Mononuclear cell (primary cell): ENCODE measurements around the gene HIP1. TPM values are rescaled to one million over a fixed set of nuclear protein-coding genes. Genes with fewer than 3 reads are reported as not detected.

Experiments
- H3K27me3 ChIP-seq: 2 replicates; pipeline ENCODE4 v1.6.0; 2011; ENCODE audit warnings: low read length, control low read depth; ENCODE audit not compliant: insufficient read depth
- H3K4me1 ChIP-seq: 2 replicates; pipeline ENCODE4 v1.5.1; 2011; ENCODE audit warnings: mild to moderate bottlenecking, low read length, control low read depth; ENCODE audit not compliant: insufficient read depth
- H3K4me3 ChIP-seq: 2 replicates; pipeline ENCODE4 v1.5.1; 2011; ENCODE audit warnings: mild to moderate bottlenecking, low read length, moderate library complexity
- H3K9me3 ChIP-seq: 2 replicates; pipeline ENCODE4 v1.5.1; 2011; ENCODE audit warnings: low read depth, mild to moderate bottlenecking, control low read depth, low read length
- total RNA-seq: library from RNA; depleted of rRNA; stranded (reverse); fragments of >200 nt; gene quantifications from one replicate; pipeline ENCODE4 v1.2.3, GENCODE V29; 2012

The HIP1 gene
- total RNA-seq, 1 donor: 4.2 TPM

DNA sequence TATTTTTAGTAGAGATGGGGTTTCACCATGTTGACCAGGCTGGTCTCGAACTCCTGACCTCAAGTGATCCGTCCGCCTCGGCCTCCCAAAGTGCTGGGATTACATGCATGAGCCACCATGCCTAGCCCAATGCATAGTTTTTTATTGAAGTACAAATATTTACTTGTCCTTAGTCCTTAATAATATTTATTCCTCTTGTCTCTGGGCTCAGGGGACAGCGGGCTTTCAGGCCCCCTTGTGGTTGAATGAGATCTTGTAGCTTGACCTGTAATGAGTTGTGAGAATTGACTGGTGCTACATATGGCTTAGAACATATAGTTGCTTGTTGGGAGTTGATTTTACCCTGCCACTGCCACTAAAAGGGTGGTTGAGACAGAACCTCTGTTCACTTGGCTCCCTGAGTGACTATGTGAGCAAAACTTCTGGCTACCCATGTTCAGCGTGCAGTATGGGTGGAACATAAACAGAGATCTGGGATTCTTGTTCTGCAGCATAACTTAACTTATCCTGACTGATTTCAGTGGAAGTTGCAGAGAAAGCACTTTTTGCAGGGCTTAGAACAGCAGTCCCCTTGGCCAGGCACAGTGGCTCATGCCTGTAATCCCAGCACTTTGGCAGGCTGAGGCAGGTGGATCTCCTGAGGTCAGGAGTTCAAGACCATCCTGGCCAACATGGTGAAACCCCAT lies 18.4 kb upstream of the HIP1 start:
- Histone ChIP-seq H3K4me3 (no peak overlapping the region), H3K9me3 (no peaks in the 10 kb centered on the region), H3K4me1 (peaks cover 4% of the 10 kb centered on the region), H3K27me3 (no peaks in the 10 kb centered on the region)

DNA sequence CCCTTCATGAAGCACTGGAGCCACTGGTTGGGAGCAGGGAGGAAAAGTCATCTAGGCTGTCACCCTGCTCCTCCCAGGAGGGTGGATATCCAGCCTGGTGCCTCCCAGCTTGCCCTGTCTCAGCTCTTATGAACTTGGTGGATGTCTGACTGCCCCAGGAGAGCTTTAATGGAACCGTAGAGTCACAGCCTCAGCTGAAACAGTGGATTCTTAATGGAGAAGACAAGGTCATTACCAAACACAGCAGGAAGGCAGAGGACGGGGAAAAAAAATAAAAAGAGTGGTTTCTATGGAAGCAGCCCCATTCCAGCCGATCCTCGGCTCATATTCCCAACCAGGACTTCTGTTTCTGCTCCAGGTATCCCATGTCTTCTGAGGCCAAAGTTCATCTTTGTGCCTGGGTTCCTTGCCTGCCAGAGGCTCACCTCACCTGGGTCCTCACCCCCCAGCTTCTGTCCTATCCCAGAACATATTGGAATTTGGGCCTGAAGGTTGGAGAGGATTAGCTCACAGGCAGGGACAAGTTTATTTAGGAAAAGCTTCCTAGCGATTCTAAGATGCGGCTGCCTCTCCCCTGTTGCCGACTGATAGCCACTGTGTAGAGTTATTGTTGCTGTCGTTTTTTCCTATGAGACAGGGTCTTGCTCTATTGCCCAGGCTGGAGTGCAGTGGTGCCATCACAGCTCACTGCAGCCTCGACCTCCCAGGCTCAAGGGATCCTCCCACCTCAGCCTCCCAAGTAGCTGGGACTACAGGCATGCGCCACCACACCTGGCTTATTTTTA lies 17.7 kb upstream of the HIP1 start:
- Histone ChIP-seq H3K9me3 (no peaks in the 10 kb centered on the region), H3K27me3 (no peaks in the 10 kb centered on the region), H3K4me1 (no peaks in the 10 kb centered on the region), H3K4me3 (no peak overlapping the region)

DNA sequence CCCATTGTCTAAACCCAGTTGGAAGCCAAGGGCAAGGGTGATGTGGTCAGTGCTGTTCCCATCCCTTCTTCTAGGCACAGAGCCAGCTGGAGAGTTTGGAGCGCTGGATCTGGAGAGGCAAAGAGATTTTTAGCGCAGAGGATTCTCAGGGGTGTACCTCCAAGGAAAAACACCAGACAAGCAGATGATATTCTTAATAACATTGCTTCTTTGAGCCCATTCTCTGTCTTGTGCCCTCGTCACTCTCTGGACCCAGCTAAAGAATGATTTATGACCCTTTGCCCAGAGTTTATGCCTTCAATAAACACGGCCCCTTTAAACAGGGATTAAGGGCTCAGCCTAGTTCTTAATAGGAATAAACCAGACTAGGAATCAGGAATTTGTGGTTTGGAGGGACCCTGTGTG lies 4.7 kb upstream of the HIP1 start:
- Histone ChIP-seq H3K9me3 (no peaks in the 10 kb centered on the region), H3K4me1 (peaks cover 30% of the 10 kb centered on the region), H3K4me3 (no peak overlapping the region), H3K27me3 (no peaks in the 10 kb centered on the region)

DNA sequence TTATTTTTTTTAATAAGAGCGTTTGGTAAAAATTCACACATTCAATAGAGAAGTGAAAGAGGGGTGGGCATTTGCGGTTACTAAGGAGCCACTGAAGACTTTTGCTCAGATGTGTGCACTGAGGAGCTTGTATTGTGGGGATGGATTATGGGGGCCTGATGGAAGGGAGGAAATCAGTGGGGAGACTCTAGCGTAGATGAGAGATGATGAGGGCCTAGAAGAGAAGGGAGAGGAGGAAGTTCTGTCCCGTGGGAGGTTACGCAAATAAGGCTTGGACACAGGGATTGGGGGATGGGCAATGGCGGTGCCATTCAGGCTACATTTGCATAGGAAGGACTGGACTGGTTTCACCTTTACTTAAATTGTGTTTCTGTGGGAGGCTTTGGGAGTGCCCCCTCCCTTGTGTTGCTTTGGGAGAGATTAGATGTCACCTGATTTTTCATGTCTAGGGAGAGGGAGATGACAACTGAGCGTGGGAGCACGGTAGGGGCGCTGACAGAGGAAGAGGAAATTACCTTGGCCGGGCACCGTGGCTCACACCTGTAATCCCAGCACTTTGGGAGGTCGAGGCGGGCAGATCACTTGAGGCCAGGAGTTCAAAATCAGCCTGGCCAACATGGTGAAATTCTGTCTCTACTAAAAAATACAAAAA lies 2.2 kb upstream of the HIP1 start:
- Histone ChIP-seq H3K4me1 (peaks cover 40% of the 10 kb centered on the region), H3K4me3 (no peak overlapping the region), H3K9me3 (no peaks in the 10 kb centered on the region), H3K27me3 (no peaks in the 10 kb centered on the region)

DNA sequence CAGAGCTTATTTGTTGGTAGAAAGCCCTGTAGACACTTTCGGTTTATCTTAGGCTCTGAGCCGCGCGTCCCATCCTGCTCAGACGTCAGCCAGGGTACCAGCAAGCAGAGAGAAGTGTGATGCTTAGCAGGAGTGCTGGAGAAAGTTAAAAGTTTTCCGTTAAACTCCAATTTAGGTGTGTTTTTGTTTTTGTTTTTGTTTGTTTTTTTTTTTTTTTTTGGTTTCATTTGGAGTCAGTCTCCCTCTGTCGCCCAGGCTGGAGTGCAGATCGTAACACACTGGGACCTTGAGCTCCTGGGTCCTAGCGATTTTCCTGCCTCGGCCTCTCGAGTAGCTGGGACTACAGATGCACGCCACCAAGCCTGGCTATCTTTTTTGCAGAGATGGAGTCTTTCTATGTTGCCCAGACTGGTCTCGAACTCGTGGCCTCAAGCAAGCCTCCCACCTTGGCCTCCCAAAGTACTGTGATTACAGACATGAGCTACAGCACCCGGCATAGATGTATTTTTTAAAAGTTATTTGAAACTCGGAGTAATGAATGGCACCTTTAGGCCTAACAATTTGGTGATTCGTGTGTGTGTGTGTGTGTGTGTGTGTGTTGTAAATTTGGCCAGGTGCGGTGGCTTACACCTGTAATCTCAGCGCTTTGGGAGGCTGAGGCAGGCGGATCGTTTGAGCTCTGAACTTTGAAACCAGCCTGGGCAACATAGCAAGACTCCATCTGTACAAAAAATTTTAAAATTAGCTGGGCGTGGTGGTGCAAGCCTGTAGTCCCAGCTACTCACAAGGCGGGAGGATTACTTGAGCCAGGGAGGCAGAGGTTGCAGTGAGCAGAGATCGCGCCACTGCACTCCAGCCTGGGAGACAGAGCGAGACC lies 1.3 kb upstream of the HIP1 start:
- Histone ChIP-seq H3K4me3 (peak overlapping the region; percentile 80), H3K4me1 (peaks cover 40% of the 10 kb centered on the region), H3K9me3 (no peaks in the 10 kb centered on the region), H3K27me3 (no peaks in the 10 kb centered on the region)

DNA sequence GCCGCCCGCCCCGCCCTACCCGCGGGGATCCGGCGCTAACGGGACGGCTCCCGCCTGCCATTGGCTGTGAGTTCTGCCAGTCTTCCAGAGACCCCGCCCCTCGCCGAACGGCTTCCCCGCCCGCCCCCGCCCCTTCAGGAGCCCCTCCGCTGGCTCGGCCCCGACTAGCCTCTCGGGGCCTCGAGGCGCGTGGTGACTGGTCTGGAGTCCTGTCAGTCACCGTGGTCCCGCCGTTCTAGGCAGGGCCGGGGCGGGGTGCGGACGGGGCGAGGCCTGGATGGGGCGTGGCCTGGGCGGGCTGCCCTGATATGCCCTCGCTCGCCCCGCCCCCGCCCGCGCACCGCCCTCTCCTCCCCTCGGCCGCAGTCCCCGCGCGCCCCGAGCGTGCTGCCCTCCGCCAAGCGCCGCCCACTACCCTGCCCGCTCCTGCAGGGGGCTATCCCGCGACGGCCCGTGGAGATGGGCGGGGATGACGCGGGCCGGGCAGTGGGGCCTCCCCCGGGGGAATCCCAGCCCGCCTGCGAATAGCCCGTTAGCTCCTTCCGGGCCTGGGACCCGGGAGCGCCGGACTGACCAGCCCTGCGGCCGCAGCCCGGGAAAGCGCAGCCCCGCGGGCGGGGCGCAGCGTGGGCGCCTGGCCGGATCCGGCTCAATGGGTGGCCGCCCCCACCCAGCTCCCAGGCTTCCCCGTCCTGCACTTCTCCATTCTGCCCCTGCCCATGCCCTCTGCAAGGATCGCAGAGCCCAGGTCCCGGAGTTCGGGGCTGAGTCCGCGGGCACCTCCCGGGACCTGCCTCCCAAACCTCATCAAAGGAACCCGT lies 444 bp upstream of the HIP1 start:
- Histone ChIP-seq H3K27me3 (no peaks in the 10 kb centered on the region), H3K9me3 (no peaks in the 10 kb centered on the region), H3K4me1 (peaks cover 40% of the 10 kb centered on the region), H3K4me3 (peak overlapping the region; percentile 80)

DNA sequence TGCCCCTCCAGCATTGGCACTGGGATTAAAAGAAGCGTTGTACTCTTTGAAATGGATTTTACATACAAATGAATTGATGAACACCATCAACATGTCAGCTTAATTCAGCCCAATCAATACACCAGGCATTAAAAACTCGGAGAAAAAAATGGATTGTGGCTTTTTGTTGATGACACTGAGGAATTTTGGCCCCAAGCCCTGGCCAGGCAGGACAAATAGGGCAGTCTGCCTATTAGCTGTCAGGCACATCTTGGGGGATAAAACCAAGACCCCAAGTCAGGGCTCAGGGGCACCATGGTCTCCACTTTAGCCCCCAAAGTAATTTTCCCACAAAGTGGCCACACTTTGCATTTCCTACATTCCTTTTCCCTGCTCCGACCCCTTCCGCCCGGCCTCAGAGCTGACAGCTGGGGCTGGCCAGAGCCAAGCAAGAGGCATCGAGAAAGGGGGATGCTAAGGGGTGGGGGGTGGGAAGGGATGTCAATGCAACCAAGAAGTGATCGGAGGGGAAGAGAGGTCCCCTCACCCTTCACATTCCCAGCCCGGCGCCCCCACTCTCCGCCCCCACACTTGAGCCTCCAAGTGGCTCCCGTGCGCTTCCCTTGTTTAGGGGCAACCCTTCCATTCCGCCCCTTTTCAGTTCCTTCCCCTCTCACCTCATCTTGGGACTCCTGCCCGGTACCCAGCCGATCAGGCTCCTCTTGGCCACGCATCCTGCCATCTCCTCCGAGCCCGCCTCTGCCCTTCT lies 711 bp downstream of the HIP1 start:
- Histone ChIP-seq H3K27me3 (no peaks in the 10 kb centered on the region), H3K4me1 (peaks cover 40% of the 10 kb centered on the region), H3K9me3 (no peaks in the 10 kb centered on the region), H3K4me3 (peak overlapping the region; percentile 79)

DNA sequence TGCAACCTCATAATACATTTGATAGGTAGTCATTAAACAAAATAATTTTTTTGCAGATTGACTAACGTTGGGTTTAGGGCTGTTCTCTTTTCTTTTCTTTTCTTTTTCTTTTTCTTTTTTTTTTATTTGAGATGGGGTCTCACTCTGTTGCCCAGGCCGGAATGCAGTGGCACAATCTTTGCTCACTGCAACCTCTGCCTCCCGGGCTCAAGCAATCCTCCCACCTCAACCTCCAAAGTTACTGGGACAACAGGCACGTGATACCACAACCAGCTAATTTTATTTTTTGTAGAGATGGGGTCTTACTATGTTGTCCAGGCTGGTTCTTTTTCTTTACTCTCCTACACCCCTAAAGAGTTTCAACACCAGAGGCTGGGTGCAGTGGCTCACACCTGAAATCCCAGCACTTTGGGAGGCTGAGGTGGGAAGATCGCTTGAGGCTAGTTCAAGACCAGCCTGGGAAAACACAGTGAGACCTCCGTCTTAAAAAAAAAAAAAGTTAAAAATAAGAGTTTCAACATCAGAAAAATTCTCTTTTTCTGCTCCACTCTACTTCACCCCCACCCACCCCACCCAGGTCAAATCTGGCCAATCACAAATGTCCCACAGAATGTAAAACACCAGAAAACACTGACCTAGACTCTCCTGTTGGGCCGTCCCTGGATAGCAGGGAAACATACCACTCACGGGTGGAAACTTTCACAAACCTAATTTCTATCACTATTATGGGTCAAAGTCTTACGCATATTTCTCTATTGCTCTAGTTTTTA lies 3.0 kb downstream of the HIP1 start:
- no peak overlapping the region for H3K4me3 ChIP-seq
- no peaks in the 10 kb centered on the region for H3K27me3 ChIP-seq
- H3K4me1 ChIP-seq: peaks cover 25% of the 10 kb centered on the region

DNA sequence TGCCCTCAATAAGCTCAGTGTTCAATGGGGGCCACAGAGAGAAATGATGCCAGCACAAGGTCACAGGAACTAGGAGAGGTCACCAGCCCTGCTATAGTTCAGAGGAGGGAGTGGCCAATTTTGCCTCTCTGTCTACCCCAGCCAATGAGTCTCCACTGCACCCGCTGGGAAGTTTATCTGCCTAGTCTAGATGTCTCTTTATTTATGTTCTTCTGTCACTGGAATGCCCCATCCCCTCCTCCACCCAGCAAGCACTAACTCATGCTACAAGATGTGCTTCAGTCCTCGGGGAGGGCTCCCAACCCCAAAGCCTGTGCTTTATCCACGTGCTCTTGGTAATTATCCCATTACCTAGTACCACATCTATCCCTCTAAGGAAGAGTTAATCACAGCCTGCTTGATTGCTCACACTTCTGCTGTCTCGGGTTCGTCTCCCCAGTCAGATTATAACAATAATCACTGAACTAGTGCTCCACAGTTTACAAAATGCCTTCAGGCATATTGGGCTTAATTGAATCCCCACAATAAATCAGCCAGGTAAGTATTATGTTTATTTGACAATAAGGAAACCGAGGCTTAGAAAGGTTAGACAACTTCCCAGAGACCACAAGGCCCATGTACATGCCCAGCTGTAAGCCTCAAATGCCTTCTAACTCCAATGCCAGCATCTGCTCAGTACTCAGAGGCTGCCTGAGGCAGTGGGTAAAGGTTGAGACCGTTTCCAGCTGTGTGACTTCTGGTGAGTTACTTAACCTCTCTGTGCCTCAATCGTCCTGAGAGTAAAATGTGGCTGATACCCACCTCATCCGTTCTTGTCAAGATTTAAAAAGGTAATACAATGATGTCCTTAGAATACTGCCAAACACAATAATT lies 3.9 kb downstream of the HIP1 start:
- no peak overlapping the region for H3K4me3 ChIP-seq
- H3K9me3 ChIP-seq: no peaks in the 10 kb centered on the region
- H3K27me3 ChIP-seq: no peaks in the 10 kb centered on the region
- H3K4me1 ChIP-seq: peaks cover 23% of the 10 kb centered on the region

More for the DNA sequence above, 3.0 kb downstream of the HIP1 start:
- H3K9me3 ChIP-seq: no peaks in the 10 kb centered on the region

DNA sequence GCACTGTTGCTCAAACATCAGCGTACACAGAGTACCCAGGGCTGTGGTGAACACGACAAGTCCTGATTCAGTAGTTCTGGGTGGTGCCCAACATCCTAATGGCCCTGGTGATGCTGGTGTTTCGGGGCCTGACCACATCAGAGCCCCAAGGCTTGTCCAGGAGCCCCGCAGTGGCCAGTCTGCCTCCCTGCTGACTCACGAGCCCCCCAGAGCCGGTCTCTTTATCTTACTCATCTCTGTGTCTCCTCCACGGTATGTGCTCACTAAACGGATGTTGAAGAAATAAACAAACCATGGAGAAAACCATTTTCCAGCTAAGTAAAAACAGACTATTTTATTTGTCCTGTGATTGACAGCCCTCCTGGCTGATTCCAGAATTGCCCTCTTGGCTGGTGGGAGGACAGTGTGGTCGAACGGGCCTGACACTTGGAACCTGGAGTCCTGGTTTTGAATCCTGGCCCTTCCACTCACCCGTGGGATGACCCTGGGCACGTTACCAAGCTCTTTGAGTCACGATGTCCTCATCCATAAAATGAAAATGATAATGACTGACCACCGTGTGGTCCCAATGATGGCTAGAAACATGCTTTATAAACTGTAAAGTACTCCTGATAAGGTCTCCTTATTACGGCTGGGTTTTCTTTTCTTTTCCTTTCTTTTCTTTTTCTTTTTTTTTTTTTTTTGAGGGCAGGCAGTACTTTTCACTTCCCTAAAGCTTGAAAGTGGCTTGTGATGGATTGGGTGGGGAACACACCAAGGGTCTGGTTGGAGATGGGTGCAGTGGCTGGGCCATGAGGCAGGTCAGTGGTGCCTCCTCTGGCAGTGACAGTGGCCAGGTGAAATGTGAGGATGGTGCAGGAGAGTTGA lies 5.7 kb downstream of the HIP1 start:
- Histone ChIP-seq H3K27me3 (no peaks in the 10 kb centered on the region), H3K4me1 (peaks cover 31% of the 10 kb centered on the region)

DNA sequence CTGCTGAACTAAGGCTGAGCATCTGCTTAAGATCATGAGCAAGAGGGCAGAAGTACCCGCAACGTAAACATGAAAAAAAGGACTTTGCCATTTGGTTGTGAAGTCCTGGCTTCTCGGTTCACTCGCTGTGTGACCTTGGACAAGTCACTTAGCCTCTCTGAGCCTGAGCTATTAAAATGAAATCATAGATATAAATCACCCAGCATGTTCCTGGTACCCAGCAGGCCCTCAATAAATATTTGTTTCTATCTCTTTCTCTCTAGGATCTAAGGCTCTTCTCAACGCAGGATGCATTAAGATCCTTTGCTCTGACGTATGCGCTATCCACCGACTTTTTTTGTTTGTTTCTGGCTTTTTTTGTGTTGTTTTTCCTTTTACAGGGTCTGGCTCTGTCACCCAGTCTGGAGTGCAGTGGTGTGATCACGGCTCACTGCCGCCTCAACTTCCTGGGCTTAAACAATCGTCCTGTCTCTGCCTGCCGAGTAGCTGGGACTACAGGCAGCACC lies 6.7 kb downstream of the HIP1 start:
- no peaks in the 10 kb centered on the region for H3K27me3 ChIP-seq
- H3K4me3 ChIP-seq: no peak overlapping the region
- peaks cover 33% of the 10 kb centered on the region for H3K4me1 ChIP-seq
- no peaks in the 10 kb centered on the region for H3K9me3 ChIP-seq

More for the DNA sequence above, 5.7 kb downstream of the HIP1 start:
- Histone ChIP-seq H3K4me3 (no peak overlapping the region), H3K9me3 (no peaks in the 10 kb centered on the region)
